ENCODE results near the gene SNRPB. TPM values are rescaled to one million over a fixed set of nuclear protein-coding genes. Genes with fewer than 3 reads are reported as not detected.
"Not testable (repeated sequence)": the region's sequence is repeated elsewhere in the genome, so short reads cannot be mapped to it uniquely, and the experiment has no call there.

Gene SNRPB
- total RNA-seq, 6 experiments from 2014 or later, result 155 to 240 (median 208) TPM

GRCh38 chr20:2507464-2507863, 36.9 kb upstream of the SNRPB start:
- peak overlapping the region; percentile 94 for H3K27ac Mint-ChIP-seq
- no peak for DNase-seq
- H3K27me3 Mint-ChIP-seq (ENCODE audit: insufficient read depth), result no peaks in the 10 kb centered on the region
- peaks cover 8% of the 10 kb centered on the region; the same call in 1 of the 2 replicates for H3K36me3 Mint-ChIP-seq (ENCODE audit: low read depth)
- H3K9me3 Mint-ChIP-seq, result no peaks in the 10 kb centered on the region
- no peak for TF ChIP-seq CTCF (IDR thresholded peaks at IDR 0.05)
- peak overlapping the region; percentile 99 for H3K4me3 Mint-ChIP-seq
- H3K4me1 Mint-ChIP-seq (ENCODE audit: low read depth), result peaks cover 11% of the 10 kb centered on the region

GRCh38 chr20:2506426-2506825, 35.8 kb upstream of the SNRPB start:
- H3K9me3 Mint-ChIP-seq; H3K27ac Mint-ChIP-seq; H3K27me3 Mint-ChIP-seq (ENCODE audit: insufficient read depth); DNase-seq; H3K36me3 Mint-ChIP-seq (ENCODE audit: low read depth); H3K4me3 Mint-ChIP-seq: not testable (repeated sequence)
- peaks cover 11% of the 10 kb centered on the region for H3K4me1 Mint-ChIP-seq (ENCODE audit: low read depth)

GRCh38 chr20:2504803-2505202, 34.2 kb upstream of the SNRPB start:
- not testable (repeated sequence) for H3K27ac Mint-ChIP-seq; H3K4me3 Mint-ChIP-seq; H3K27me3 Mint-ChIP-seq (ENCODE audit: insufficient read depth); H3K9me3 Mint-ChIP-seq; DNase-seq; H3K36me3 Mint-ChIP-seq (ENCODE audit: low read depth)
- peaks cover 11% of the 10 kb centered on the region for H3K4me1 Mint-ChIP-seq (ENCODE audit: low read depth)

- not testable (repeated sequence) for DNase-seq; H3K4me1 Mint-ChIP-seq (ENCODE audit: low read depth); H3K4me3 Mint-ChIP-seq; H3K9me3 Mint-ChIP-seq; H3K36me3 Mint-ChIP-seq (ENCODE audit: low read depth); H3K27ac Mint-ChIP-seq; H3K27me3 Mint-ChIP-seq (ENCODE audit: insufficient read depth)
These were observed 32.3 kb upstream of the SNRPB start for GRCh38 chr20:2502808-2503384.

GRCh38 chr20:2485661-2486060, 15.1 kb upstream of the SNRPB start:
- Mint-ChIP-seq H3K4me3 (no peak overlapping the region), H3K36me3 (ENCODE audit: low read depth) (peaks cover 51% of the 10 kb centered on the region), H3K27ac (peak overlapping the region; percentile 1; the same call in 1 of the 2 replicates), H3K27me3 (ENCODE audit: insufficient read depth) (no peaks in the 10 kb centered on the region), H3K9me3 (no peaks in the 10 kb centered on the region), H3K4me1 (ENCODE audit: low read depth) (no peaks in the 10 kb centered on the region)
- DNase-seq, result no peak
- no peak for TF ChIP-seq CTCF (IDR thresholded peaks at IDR 0.05)

GRCh38 chr20:2485080-2485479, 14.5 kb upstream of the SNRPB start:
- Mint-ChIP-seq H3K4me3 (no peak overlapping the region), H3K27ac (no peak overlapping the region), H3K27me3 (ENCODE audit: insufficient read depth) (no peaks in the 10 kb centered on the region), H3K9me3 (no peaks in the 10 kb centered on the region), H3K4me1 (ENCODE audit: low read depth) (no peaks in the 10 kb centered on the region), H3K36me3 (ENCODE audit: low read depth) (peaks cover 49% of the 10 kb centered on the region)
- DNase-seq, result no peak
- no peak for TF ChIP-seq CTCF (IDR thresholded peaks at IDR 0.05)

- H3K4me1 Mint-ChIP-seq (ENCODE audit: low read depth), result no peaks in the 10 kb centered on the region
- peaks cover 42% of the 10 kb centered on the region for H3K36me3 Mint-ChIP-seq (ENCODE audit: low read depth)
- H3K27ac Mint-ChIP-seq, result no peak overlapping the region
- H3K4me3 Mint-ChIP-seq, result no peak overlapping the region
- no peak for DNase-seq
- no peaks in the 10 kb centered on the region for H3K27me3 Mint-ChIP-seq (ENCODE audit: insufficient read depth)
- TF ChIP-seq CTCF (IDR thresholded peaks at IDR 0.05), result no peak
- no peaks in the 10 kb centered on the region for H3K9me3 Mint-ChIP-seq
These were observed 12.9 kb upstream of the SNRPB start for GRCh38 chr20:2483504-2483903.
